IMR-90 (cell line): ENCODE results near the gene EBF3. TPM values are rescaled to one million over a fixed set of nuclear protein-coding genes. Genes with fewer than 3 reads are reported as not detected.

Experiments
- ATAC-seq: fragments of 200-7000 bp; cut with Tn5 transposase; 2 replicates; pipeline ENCODE4 v1.9.1; 2020; ENCODE audit warnings: low read depth, mild to moderate bottlenecking, moderate library complexity
- BruUV-seq: library from RNA; stranded (reverse); fragments of 400-500 nt; replicated peaks from 2 replicates; lab custom pipeline; 2021; lab: Mats Ljungman, UMichigan
- CTCF ChIA-PET: fragments of 300-600 bp; formaldehyde crosslinking; extraction: SDS; loops from one replicate; lab custom pipeline; 2021; ENCODE audit warnings: antibody characterized with exemption; lab: Yijun Ruan, JAX
- POLR2A ChIA-PET: fragments of 300-600 bp; sonication (Branson Sonifier 250); formaldehyde crosslinking; loops from one replicate; lab custom pipeline; 2022; ENCODE audit warnings: antibody characterized with exemption; ENCODE audit not compliant: unreplicated experiment; lab: Charles Lee
- DNase-seq: peaks from one replicate; pipeline ENCODE4 v3.0.0; 2013
- H2AFZ ChIP-seq: replicated peaks from 2 replicates; pipeline ENCODE3; 2013; ENCODE audit warnings: low read length, mild to moderate bottlenecking; ENCODE audit not compliant: poor library complexity
- H2AK5ac ChIP-seq: 2 replicates; pipeline ENCODE4 v1.6.1; 2013; ENCODE audit warnings: low read depth, low read length, inconsistent platforms
- H2AK9ac ChIP-seq: replicated peaks from 2 replicates; pipeline ENCODE3; 2013; ENCODE audit warnings: mild to moderate bottlenecking, low read depth, low read length, moderate library complexity; ENCODE audit not compliant: poor library complexity
- H2BK120ac ChIP-seq: 2 replicates; pipeline ENCODE4 v1.6.1; 2013; ENCODE audit warnings: low read depth, low read length, inconsistent platforms
- H2BK15ac ChIP-seq: 3 replicates; pipeline ENCODE4 v1.6.1; 2013; ENCODE audit warnings: low read depth, low read length, inconsistent platforms
- H2BK20ac ChIP-seq: 2 replicates; pipeline ENCODE4 v1.6.1; 2013; ENCODE audit warnings: low read depth, mild to moderate bottlenecking, inconsistent platforms, low read length, moderate library complexity
- H2BK5ac ChIP-seq: 2 replicates; pipeline ENCODE4 v1.6.1; 2013; ENCODE audit warnings: mild to moderate bottlenecking, low read depth, low read length, inconsistent platforms; ENCODE audit not compliant: poor library complexity, severe bottlenecking
- H3K14ac ChIP-seq: replicated peaks from 2 replicates; pipeline ENCODE4 v1.6.1; 2013; ENCODE audit warnings: low read depth, low read length, inconsistent platforms
- H3K18ac ChIP-seq: 2 replicates; pipeline ENCODE4 v1.6.1; 2013; ENCODE audit warnings: low read depth, low read length, control low read depth
- H3K23ac ChIP-seq: 2 replicates; pipeline ENCODE4 v1.6.1; 2013; ENCODE audit warnings: low read depth, low read length, inconsistent platforms
- H3K27ac ChIP-seq: 2 replicates; pipeline ENCODE4 v1.5.1; 2013; ENCODE audit warnings: mild to moderate bottlenecking, control low read depth, low read length; ENCODE audit not compliant: insufficient read depth
- H3K27me3 ChIP-seq: 2 replicates; pipeline ENCODE4 v1.6.1; 2013; ENCODE audit warnings: low read length; ENCODE audit not compliant: control insufficient read depth, insufficient read depth
- H3K36me3 ChIP-seq: 2 replicates; pipeline ENCODE4 v1.6.1; 2013; ENCODE audit warnings: low read length, mixed read lengths; ENCODE audit not compliant: control insufficient read depth, insufficient read depth
- H3K4ac ChIP-seq: 2 replicates; pipeline ENCODE4 v1.6.1; 2013; ENCODE audit warnings: low read depth, low read length, inconsistent platforms
- H3K4me1 ChIP-seq: 2 replicates; pipeline ENCODE4 v1.6.1; 2013; ENCODE audit warnings: low read length, mixed read lengths; ENCODE audit not compliant: control insufficient read depth, insufficient read depth
- H3K4me2 ChIP-seq: 2 replicates; pipeline ENCODE4 v1.6.1; 2013; ENCODE audit warnings: low read depth, mild to moderate bottlenecking, control low read depth, low read length, moderate library complexity
- H3K4me3 ChIP-seq: 2 replicates; pipeline ENCODE4 v1.5.1; 2013; ENCODE audit warnings: low read depth, mild to moderate bottlenecking, control low read depth, low read length, moderate library complexity; ENCODE audit not compliant: insufficient read depth
- H3K56ac ChIP-seq: 2 replicates; pipeline ENCODE4 v1.6.1; 2013; ENCODE audit warnings: low read length, inconsistent platforms; ENCODE audit not compliant: insufficient read depth; ENCODE audit errors: extremely low read depth
- H3K79me1 ChIP-seq, 2 experiments: 2 replicates each; pipeline ENCODE4 v1.6.1; 2013; ENCODE audit warnings: low read length in 2 of 2, inconsistent platforms in 1 of 2, low read depth in 1 of 2
- H3K9ac ChIP-seq: 2 replicates; pipeline ENCODE4 v1.6.1; 2013; ENCODE audit warnings: low read depth, low read length, control low read depth
- H3K9me1 ChIP-seq: 2 replicates; pipeline ENCODE4 v1.6.1; 2013; ENCODE audit warnings: low read length, inconsistent platforms; ENCODE audit not compliant: insufficient read depth
- H3K9me3 ChIP-seq: 2 replicates; pipeline ENCODE4 v1.6.1; 2013; ENCODE audit warnings: low read length; ENCODE audit not compliant: control insufficient read depth, insufficient read depth
- H4K20me1 ChIP-seq: 2 replicates; pipeline ENCODE4 v1.6.1; 2013; ENCODE audit warnings: low read length, inconsistent platforms; ENCODE audit not compliant: insufficient read depth
- H4K5ac ChIP-seq: 2 replicates; pipeline ENCODE4 v1.6.1; 2013; ENCODE audit warnings: mild to moderate bottlenecking, low read depth, low read length, control low read depth
- H4K8ac ChIP-seq, 2 experiments: 2 replicates each; pipeline ENCODE4 v1.6.1; 2013; ENCODE audit warnings: low read depth in 2 of 2, low read length in 2 of 2, control low read depth in 1 of 2, inconsistent platforms in 1 of 2
- H4K91ac ChIP-seq: 2 replicates; pipeline ENCODE4 v1.6.1; 2013; ENCODE audit warnings: low read depth, low read length, inconsistent platforms; ENCODE audit not compliant: insufficient read depth
- CHD1 ChIP-seq: IDR thresholded peaks from 2 replicates; pipeline ENCODE4 v1.6.1; 2012; ENCODE audit warnings: low read depth, low read length, improper control_type of control experiment
- MAZ ChIP-seq: IDR thresholded peaks from 2 replicates; pipeline ENCODE4 v1.6.1; 2012; ENCODE audit warnings: low read depth, mild to moderate bottlenecking, low read length, improper control_type of control experiment, moderate library complexity, borderline replicate concordance
- MXI1 ChIP-seq: IDR thresholded peaks from 2 replicates; pipeline ENCODE4 v1.6.1; 2012; ENCODE audit warnings: low read depth, mild to moderate bottlenecking, low read length, moderate library complexity, borderline replicate concordance
- RAD21 ChIP-seq: IDR thresholded peaks from 2 replicates; pipeline ENCODE4 v1.6.1; 2012; ENCODE audit warnings: low read length, improper control_type of control experiment
- RFX5 ChIP-seq: IDR thresholded peaks from 2 replicates; pipeline ENCODE4 v1.8.0; 2012; ENCODE audit warnings: low read depth, mild to moderate bottlenecking, low read length, moderate library complexity
- WGBS, 2 experiments: methylation state at CpG; one replicate each; pipeline versions ENCODE4 v1.1.5 to v1.1.7; 2013; ENCODE audit warnings: missing lambda C conversion rate in 2 of 2; ENCODE audit not compliant: insufficient read length in 1 of 2; ENCODE audit errors: extremely low coverage in 2 of 2; 5-methylcytosine and 5-hydroxymethylcytosine counted together
- dilution Hi-C: fragments of 300-500 bp; cut with HindIII; formaldehyde crosslinking; loops from one replicate; pipeline ENCODE4 v1.14.3; 2018; ENCODE audit warnings: low sequenced_read_pairs; ENCODE audit not compliant: unreplicated experiment
- in situ Hi-C: fragments of 300-500 bp; cut with MboI; formaldehyde crosslinking; loops from 3 replicates; pipeline ENCODE4 v1.14.3; 2019; ENCODE audit warnings: low sequenced_read_pairs, inconsistent platforms, mixed read lengths
- intact Hi-C: fragments of 100-400 bp; cut with micrococcal nuclease; formaldehyde crosslinking; loops from 2 replicates; pipeline ENCODE4 v1.10.0; 2022
- polyA plus RNA-seq, 3 experiments: library from polyadenylated mRNA; depleted of rRNA; stranded (reverse); fragments of >200 nt; gene quantifications; 2 replicates each; pipeline ENCODE4 v1.2.3, GENCODE V29; 2012; ENCODE audit warnings: low replicate concordance in 1 of 3
- total RNA-seq: library from RNA; depleted of rRNA; stranded (reverse); fragments of >200 nt; gene quantifications from 2 replicates; pipeline ENCODE4 v1.2.3, GENCODE V29; 2012
- TF ChIP-seq, protein P1 (sequence below): fragments of 150-350 bp; IDR thresholded peaks from 2 replicates; pipeline ENCODE4 v1.6.1; 2016; ENCODE audit warnings: low read depth, mild to moderate bottlenecking, low read length, moderate library complexity, borderline replicate concordance
- TF ChIP-seq, protein P2 (sequence below): fragments of 150-350 bp; IDR thresholded peaks from 2 replicates; pipeline ENCODE4 v1.6.1; 2017; ENCODE audit warnings: mild to moderate bottlenecking, antibody characterized with exemption, low read length, low read depth

EBF3 gene
- total and polyA plus RNA-seq, 2 of the 4 experiments (the other 2 are of a cell fraction): 0.36 to 0.70 TPM

DNA sequence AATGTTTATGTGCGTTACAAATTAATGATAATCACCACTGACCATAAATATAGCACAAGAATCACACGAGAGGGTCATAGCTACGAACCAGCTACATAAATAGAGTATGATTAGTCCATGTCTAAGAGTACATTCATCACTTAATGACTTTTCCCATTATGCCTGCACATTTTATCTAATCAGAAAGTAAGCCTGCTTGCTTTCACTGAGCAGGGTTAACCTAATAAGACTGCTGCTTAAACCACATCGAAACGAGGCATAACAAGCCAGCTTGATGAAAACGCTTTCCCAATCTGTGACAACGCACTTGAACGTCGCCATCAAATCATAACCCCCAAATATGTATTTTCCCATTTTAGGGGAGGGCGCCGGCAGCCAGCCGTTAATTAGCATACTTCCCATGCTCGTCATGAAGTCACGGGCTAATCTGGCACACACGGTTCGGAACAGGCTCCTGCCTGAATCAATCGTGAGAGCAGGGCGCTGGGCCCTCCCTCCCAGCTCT lies 71.5 kb downstream of the EBF3 start:
- dilution Hi-C loops: no loop called here
- in situ Hi-C loops: no loop called here
- DNase-seq (no peak), ATAC-seq (no peak)
- Histone ChIP-seq H4K8ac (no peak overlapping the region), H3K4me1 (no peaks in the 10 kb centered on the region), H3K4me2 (no peak overlapping the region), H3K4ac (no peak overlapping the region), H4K91ac (no peak overlapping the region), H3K4me3 (no peak overlapping the region), H2AFZ (no peak overlapping the region), H3K27me3 (no peaks in the 10 kb centered on the region), H2BK120ac (no peak overlapping the region), H3K56ac (no peak overlapping the region), H4K20me1 (no peaks in the 10 kb centered on the region; the same call in 1 of the 2 replicates), H3K36me3 (no peaks in the 10 kb centered on the region), H2BK20ac (no peak overlapping the region), H2AK5ac (no peak overlapping the region), H3K27ac (no peak overlapping the region), H3K9me3 (peaks cover 2% of the 10 kb centered on the region; the same call in 1 of the 2 replicates), H3K9me1 (no peaks in the 10 kb centered on the region), H2AK9ac (no peak overlapping the region), H2BK15ac (no peak overlapping the region), H2BK5ac (no peak overlapping the region), H3K79me1 (no peaks in the 10 kb centered on the region), H3K23ac (no peak overlapping the region), H3K18ac (no peak overlapping the region), H4K5ac (no peak overlapping the region), H3K9ac (no peak overlapping the region), H3K14ac (no peak overlapping the region)
- BruUV-seq: no TSS peak
- no peak for TF ChIP-seq RFX5
- TF ChIP-seq RAD21: no peak
- no peak for TF ChIP-seq CHD1
- TF ChIP-seq MXI1: no peak
- TF ChIP-seq, protein P1, sequence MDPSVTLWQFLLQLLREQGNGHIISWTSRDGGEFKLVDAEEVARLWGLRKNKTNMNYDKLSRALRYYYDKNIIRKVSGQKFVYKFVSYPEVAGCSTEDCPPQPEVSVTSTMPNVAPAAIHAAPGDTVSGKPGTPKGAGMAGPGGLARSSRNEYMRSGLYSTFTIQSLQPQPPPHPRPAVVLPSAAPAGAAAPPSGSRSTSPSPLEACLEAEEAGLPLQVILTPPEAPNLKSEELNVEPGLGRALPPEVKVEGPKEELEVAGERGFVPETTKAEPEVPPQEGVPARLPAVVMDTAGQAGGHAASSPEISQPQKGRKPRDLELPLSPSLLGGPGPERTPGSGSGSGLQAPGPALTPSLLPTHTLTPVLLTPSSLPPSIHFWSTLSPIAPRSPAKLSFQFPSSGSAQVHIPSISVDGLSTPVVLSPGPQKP: no peak
- TF ChIP-seq, protein P2, sequence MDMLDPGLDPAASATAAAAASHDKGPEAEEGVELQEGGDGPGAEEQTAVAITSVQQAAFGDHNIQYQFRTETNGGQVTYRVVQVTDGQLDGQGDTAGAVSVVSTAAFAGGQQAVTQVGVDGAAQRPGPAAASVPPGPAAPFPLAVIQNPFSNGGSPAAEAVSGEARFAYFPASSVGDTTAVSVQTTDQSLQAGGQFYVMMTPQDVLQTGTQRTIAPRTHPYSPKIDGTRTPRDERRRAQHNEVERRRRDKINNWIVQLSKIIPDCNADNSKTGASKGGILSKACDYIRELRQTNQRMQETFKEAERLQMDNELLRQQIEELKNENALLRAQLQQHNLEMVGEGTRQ: no peak
- no peak for TF ChIP-seq MAZ
- 67% methylated on average over 7 of the region's 18 CpGs; no CpG with 5 or more reads in 1 of the 2 experiments for WGBS, 2 experiments
- intact Hi-C loops: no loop called here
- ChIA-PET POLR2A (no interaction called here), CTCF (no interaction called here)
